PC-9 (cell line): Measurements from ENCODE around the gene C6orf15.

Experiments used
- EZH2 ChIP-seq: fragments of 200-600 bp; sonication (generic); IDR thresholded peaks from 2 replicates; pipeline ENCODE4 v1.8.0; 2017; ENCODE audit warnings: antibody characterized with exemption, low read depth
- TF ChIP-seq, protein P1 (sequence below): fragments of 200-600 bp; sonication (generic); conservative IDR thresholded peaks from 2 replicates; pipeline ENCODE4 v1.6.1; 2017; ENCODE audit warnings: mixed run types, antibody characterized with exemption, mild to moderate bottlenecking, moderate library complexity

- TF ChIP-seq, protein P1, sequence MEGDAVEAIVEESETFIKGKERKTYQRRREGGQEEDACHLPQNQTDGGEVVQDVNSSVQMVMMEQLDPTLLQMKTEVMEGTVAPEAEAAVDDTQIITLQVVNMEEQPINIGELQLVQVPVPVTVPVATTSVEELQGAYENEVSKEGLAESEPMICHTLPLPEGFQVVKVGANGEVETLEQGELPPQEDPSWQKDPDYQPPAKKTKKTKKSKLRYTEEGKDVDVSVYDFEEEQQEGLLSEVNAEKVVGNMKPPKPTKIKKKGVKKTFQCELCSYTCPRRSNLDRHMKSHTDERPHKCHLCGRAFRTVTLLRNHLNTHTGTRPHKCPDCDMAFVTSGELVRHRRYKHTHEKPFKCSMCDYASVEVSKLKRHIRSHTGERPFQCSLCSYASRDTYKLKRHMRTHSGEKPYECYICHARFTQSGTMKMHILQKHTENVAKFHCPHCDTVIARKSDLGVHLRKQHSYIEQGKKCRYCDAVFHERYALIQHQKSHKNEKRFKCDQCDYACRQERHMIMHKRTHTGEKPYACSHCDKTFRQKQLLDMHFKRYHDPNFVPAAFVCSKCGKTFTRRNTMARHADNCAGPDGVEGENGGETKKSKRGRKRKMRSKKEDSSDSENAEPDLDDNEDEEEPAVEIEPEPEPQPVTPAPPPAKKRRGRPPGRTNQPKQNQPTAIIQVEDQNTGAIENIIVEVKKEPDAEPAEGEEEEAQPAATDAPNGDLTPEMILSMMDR = no peak
- TF ChIP-seq EZH2 = no peak
Measured at GRCh38 chr6:31107052-31107451, 5.3 kb downstream of the C6orf15 start.
